HepG2 (cell line): ENCODE measurements around the gene USE1. TPM values are rescaled to one million over a fixed set of nuclear protein-coding genes. Genes with fewer than 3 reads are reported as not detected.

Experiments
- ARID2 ChIP-seq: sonication (generic); formaldehyde crosslinking; IDR thresholded peaks from 2 replicates; pipeline ENCODE4 v1.8.1; 2022; ENCODE audit warnings: mild to moderate bottlenecking, missing genetic modification reagents, borderline replicate concordance
- ATF7-NPFF ChIP-seq: sonication (generic); formaldehyde crosslinking; IDR thresholded peaks from 2 replicates; pipeline ENCODE4 v1.8.1; 2023; ENCODE audit warnings: mild to moderate bottlenecking, low read depth, missing genetic modification reagents, moderate library complexity
- CENPT ChIP-seq: sonication (generic); formaldehyde crosslinking; IDR thresholded peaks from 2 replicates; pipeline ENCODE4 v1.8.0; 2022; ENCODE audit warnings: low read depth, mild to moderate bottlenecking, moderate library complexity, missing genetic modification reagents
- DNMT1 ChIP-seq: sonication (generic); formaldehyde crosslinking; IDR thresholded peaks from 2 replicates; pipeline ENCODE4 v1.5.1; 2020; ENCODE audit warnings: mild to moderate bottlenecking, missing genetic modification reagents
- HES4 ChIP-seq: sonication (generic); formaldehyde crosslinking; IDR thresholded peaks from 2 replicates; pipeline ENCODE4 v1.9.0; 2021; ENCODE audit warnings: mild to moderate bottlenecking, missing genetic modification reagents, borderline replicate concordance
- HOXD1 ChIP-seq: sonication (generic); formaldehyde crosslinking; IDR thresholded peaks from 2 replicates; pipeline ENCODE4 v1.5.0; 2020; ENCODE audit warnings: missing genetic modification reagents
- IKZF4 ChIP-seq: sonication (generic); formaldehyde crosslinking; IDR thresholded peaks from 2 replicates; pipeline ENCODE4 v1.5.1; 2020; ENCODE audit warnings: borderline replicate concordance, mild to moderate bottlenecking, low read depth, missing genetic modification reagents; ENCODE audit errors: not compliant biosample characterization
- JARID2 ChIP-seq: sonication (generic); formaldehyde crosslinking; IDR thresholded peaks from 2 replicates; pipeline ENCODE4 v1.8.1; 2023; ENCODE audit warnings: missing genetic modification reagents, inconsistent platforms; ENCODE audit not compliant: insufficient replicate concordance
- KAT7 ChIP-seq: IDR thresholded peaks from 2 replicates; pipeline ENCODE4 v1.6.1; 2018; ENCODE audit warnings: borderline replicate concordance, missing compliant biosample characterization
- KDM3A ChIP-seq: IDR thresholded peaks from 2 replicates; pipeline ENCODE4 v1.6.1; 2018; ENCODE audit warnings: low read depth, missing compliant biosample characterization
- KLF9 ChIP-seq: IDR thresholded peaks from 2 replicates; pipeline ENCODE4 v1.6.1; 2016; ENCODE audit warnings: low read depth
- PAX8 ChIP-seq: sonication (generic); formaldehyde crosslinking; IDR thresholded peaks from 2 replicates; pipeline ENCODE4 v1.8.0; 2022; ENCODE audit warnings: mild to moderate bottlenecking, missing genetic modification reagents, borderline replicate concordance
- PCBP2 ChIP-seq: fragments of 200-400 bp; formaldehyde crosslinking; optimal IDR thresholded peaks from 2 replicates; pipeline ENCODE3; 2018; ENCODE audit warnings: low read length, low read depth; ENCODE audit not compliant: poor library complexity, severe bottlenecking
- PPARG ChIP-seq: conservative IDR thresholded peaks from 2 replicates; pipeline ENCODE4 v1.6.1; 2016; ENCODE audit warnings: missing biosample characterization, missing genetic modification reagents
- SP2 ChIP-seq: sonication (generic); formaldehyde crosslinking; IDR thresholded peaks from 2 replicates; pipeline ENCODE4 v1.5.1; 2020; ENCODE audit warnings: mild to moderate bottlenecking, missing genetic modification reagents
- SP5 ChIP-seq: IDR thresholded peaks from 2 replicates; pipeline ENCODE4 v1.6.1; 2016; ENCODE audit warnings: low read depth, borderline replicate concordance
- SRSF4 ChIP-seq: fragments of 200-400 bp; formaldehyde crosslinking; IDR thresholded peaks from one replicate; pipeline ENCODE4 v1.6.1; 2018; ENCODE audit warnings: mild to moderate bottlenecking, low read depth, low read length, moderate library complexity; ENCODE audit not compliant: poor library complexity, severe bottlenecking
- TBL1XR1 ChIP-seq: fragments of 150-350 bp; IDR thresholded peaks from 2 replicates; pipeline ENCODE4 v1.6.1; 2014; ENCODE audit warnings: borderline replicate concordance, low read length; ENCODE audit not compliant: partially characterized antibody
- THAP11 ChIP-seq: IDR thresholded peaks from 2 replicates; pipeline ENCODE4 v1.6.1; 2016; ENCODE audit warnings: missing biosample characterization, missing genetic modification reagents
- ZBTB20 ChIP-seq: sonication (generic); formaldehyde crosslinking; IDR thresholded peaks from 2 replicates; pipeline ENCODE4 v1.8.1; 2023; ENCODE audit warnings: missing genetic modification reagents, low read depth, mild to moderate bottlenecking, borderline replicate concordance
- ZNF17 ChIP-seq: sonication (generic); formaldehyde crosslinking; IDR thresholded peaks from 2 replicates; pipeline ENCODE4 v1.5.0; 2020; ENCODE audit warnings: mild to moderate bottlenecking, missing genetic modification reagents
- ZNF264 ChIP-seq: sonication (generic); formaldehyde crosslinking; IDR thresholded peaks from 2 replicates; pipeline ENCODE4 v1.4.0; 2020; ENCODE audit warnings: missing genetic modification reagents
- ZNF326 ChIP-seq: sonication (generic); formaldehyde crosslinking; IDR thresholded peaks from 2 replicates; pipeline ENCODE4 v1.4.0; 2020; ENCODE audit warnings: missing genetic modification reagents, borderline replicate concordance
- ZNF335 ChIP-seq: sonication (generic); formaldehyde crosslinking; IDR thresholded peaks from 2 replicates; pipeline ENCODE4 v1.4.0; 2020; ENCODE audit warnings: missing genetic modification reagents
- ZNF354B ChIP-seq: sonication (generic); formaldehyde crosslinking; IDR thresholded peaks from 2 replicates; pipeline ENCODE4 v1.8.0; 2022; ENCODE audit warnings: mild to moderate bottlenecking, missing genetic modification reagents
- ZNF446 ChIP-seq: sonication (generic); formaldehyde crosslinking; IDR thresholded peaks from 2 replicates; pipeline ENCODE4 v1.5.0; 2020; ENCODE audit warnings: mild to moderate bottlenecking, missing genetic modification reagents
- ZNF484 ChIP-seq: sonication (generic); formaldehyde crosslinking; IDR thresholded peaks from 2 replicates; pipeline ENCODE4 v1.5.1; 2020; ENCODE audit warnings: mild to moderate bottlenecking, low read depth, missing genetic modification reagents, borderline replicate concordance
- ZNF501 ChIP-seq: sonication (generic); formaldehyde crosslinking; IDR thresholded peaks from 2 replicates; pipeline ENCODE4 v1.5.1; 2020; ENCODE audit warnings: mild to moderate bottlenecking, moderate library complexity, missing genetic modification reagents
- ZNF552 ChIP-seq: sonication (generic); formaldehyde crosslinking; IDR thresholded peaks from 2 replicates; pipeline ENCODE4 v1.9.0; 2022; ENCODE audit warnings: missing genetic modification reagents, mild to moderate bottlenecking, borderline replicate concordance
- ZNF724P ChIP-seq: sonication (generic); formaldehyde crosslinking; IDR thresholded peaks from 2 replicates; pipeline ENCODE4 v1.8.0; 2022; ENCODE audit warnings: missing genetic modification reagents, borderline replicate concordance
- polyA plus RNA-seq, 8 experiments: library from polyadenylated mRNA; depleted of rRNA in 3 of 8; stranded (reverse) in 7 of 8; unstranded in 1 of 8; fragments of >200 nt; fragmentation: Illumina TruSeq in 4 of 8; extraction: Trizol in 4 of 8; gene quantifications; 2 replicates each; pipeline versions ENCODE4 v1.2.1 to v1.2.3, GENCODE V29; 2011 to 2016; ENCODE audit warnings: low read depth in 4 of 8, missing spikeins in 1 of 8, mixed read lengths in 1 of 8; ENCODE audit not compliant: insufficient read depth in 1 of 8
- total RNA-seq, 5 experiments: library from RNA; depleted of rRNA; stranded (reverse); fragments of >200 nt; fragmentation: Illumina TruSeq; extraction: Trizol; gene quantifications; 2 replicates each; pipeline ENCODE4 v1.2.3, GENCODE V29; 2016; ENCODE audit warnings: low read depth in 1 of 5
- TF ChIP-seq, protein P1 (sequence below): sonication (generic); formaldehyde crosslinking; IDR thresholded peaks from 2 replicates; pipeline ENCODE4 v1.4.0; 2020; ENCODE audit warnings: mild to moderate bottlenecking, missing genetic modification reagents
- TF ChIP-seq, protein P2 (sequence below): sonication (generic); formaldehyde crosslinking; IDR thresholded peaks from 2 replicates; pipeline ENCODE4 v1.4.0; 2020; ENCODE audit warnings: missing genetic modification reagents

The USE1 gene
- total and polyA plus RNA-seq, 2 of the 13 experiments (the other 11 are each of a cell fraction or from before 2014, with no cell fraction given) = 9.9 to 17.6 TPM

DNA sequence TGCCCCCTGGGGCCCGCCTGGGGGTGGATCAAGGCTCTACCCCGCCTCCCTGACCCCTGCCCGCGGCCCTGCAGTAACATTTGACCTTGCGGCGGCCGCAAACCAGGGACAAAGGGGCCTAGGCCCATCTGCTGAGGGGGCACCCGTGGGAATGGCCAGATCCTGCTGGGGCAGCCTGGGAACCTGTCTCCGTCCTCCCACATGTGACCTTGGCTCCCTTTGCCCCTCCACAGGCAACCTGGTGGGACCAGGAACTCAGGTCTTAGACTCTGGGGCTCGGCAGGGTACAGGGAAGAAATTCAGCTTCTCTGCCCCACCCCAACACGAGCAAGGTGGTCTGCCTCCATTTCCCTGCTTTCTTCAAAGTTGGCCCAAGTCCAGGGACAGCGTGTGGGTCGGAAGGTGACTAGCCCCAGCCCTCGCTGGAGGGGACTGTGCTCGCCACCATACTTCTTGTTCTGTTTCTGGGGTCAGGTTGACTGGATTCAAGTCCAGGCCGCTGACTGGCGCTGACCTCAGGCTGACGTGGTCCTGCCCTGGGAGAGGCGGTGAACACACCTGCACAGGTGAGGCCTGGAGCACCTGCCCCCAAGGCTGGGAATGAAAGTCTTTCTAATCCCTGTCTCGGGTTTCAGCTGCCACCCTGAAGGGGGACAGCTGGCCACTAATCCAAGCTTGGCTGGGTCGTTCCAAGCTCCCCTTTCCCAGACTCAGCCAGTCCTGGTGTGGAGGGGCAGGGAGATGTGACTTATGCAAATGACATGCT, 33.0 kb downstream of the USE1 start (continued):
- TF ChIP-seq TBL1XR1 = peak; percentile 94
- TF ChIP-seq ZNF335 (CRISPR knock-in tag) = no peak
- TF ChIP-seq PPARG (CRISPR knock-in tag) = peak; percentile 94
- peak; percentile 69 for TF ChIP-seq ATF7-NPFF (CRISPR knock-in tag)
- 0 out of 2 replicates have a peak, but pooled peaks have one; percentile 64 for TF ChIP-seq ZNF724P (CRISPR knock-in tag)
- TF ChIP-seq ARID2 = no peak
- TF ChIP-seq IKZF4 (CRISPR knock-in tag) = no peak
- no peak for TF ChIP-seq ZNF446
- 0 out of 2 replicates have a peak, but pooled peaks have one; percentile 62 for TF ChIP-seq HOXD1
- TF ChIP-seq ZNF326 = no peak
- TF ChIP-seq THAP11 (CRISPR knock-in tag) = peak; percentile 81
- no peak for TF ChIP-seq JARID2 (CRISPR knock-in tag)
- no peak for TF ChIP-seq ZNF484 (CRISPR knock-in tag)
- TF ChIP-seq, protein P1, sequence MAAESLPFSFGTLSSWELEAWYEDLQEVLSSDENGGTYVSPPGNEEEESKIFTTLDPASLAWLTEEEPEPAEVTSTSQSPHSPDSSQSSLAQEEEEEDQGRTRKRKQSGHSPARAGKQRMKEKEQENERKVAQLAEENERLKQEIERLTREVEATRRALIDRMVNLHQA (CRISPR knock-in tag) = no peak
- no peak for TF ChIP-seq PAX8
- TF ChIP-seq ZNF552 = 0 out of 2 replicates have a peak, but pooled peaks have one; percentile 56
- TF ChIP-seq PCBP2 = no peak
- peak; percentile 56; the same call in 1 of the 2 replicates for TF ChIP-seq ZNF501 (CRISPR knock-in tag)
- TF ChIP-seq, protein P2, sequence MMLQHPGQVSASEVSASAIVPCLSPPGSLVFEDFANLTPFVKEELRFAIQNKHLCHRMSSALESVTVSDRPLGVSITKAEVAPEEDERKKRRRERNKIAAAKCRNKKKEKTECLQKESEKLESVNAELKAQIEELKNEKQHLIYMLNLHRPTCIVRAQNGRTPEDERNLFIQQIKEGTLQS = peak; percentile 37; the same call in 1 of the 2 replicates
- TF ChIP-seq ZBTB20 (CRISPR knock-in tag) = 0 out of 2 replicates have a peak, but pooled peaks have one; percentile 55
- TF ChIP-seq SP2 (CRISPR knock-in tag) = no peak; the same call in 1 of the 2 replicates
- no peak for TF ChIP-seq KLF9 (CRISPR knock-in tag)
- TF ChIP-seq SP5 (CRISPR knock-in tag) = peak; percentile 100
- TF ChIP-seq HES4 (CRISPR knock-in tag) = no peak
- peak; percentile 92 for TF ChIP-seq ZNF264 (CRISPR knock-in tag)
- TF ChIP-seq KDM3A (CRISPR knock-in tag) = peak; percentile 83; the same call in 1 of the 2 replicates
- no peak for TF ChIP-seq SRSF4
- TF ChIP-seq DNMT1 (CRISPR knock-in tag) = no peak
- 0 out of 2 replicates have a peak, but pooled peaks have one; percentile 53 for TF ChIP-seq KAT7 (CRISPR knock-in tag)
- no peak for TF ChIP-seq CENPT (CRISPR knock-in tag)
- no peak for TF ChIP-seq ZNF17 (CRISPR knock-in tag)
- TF ChIP-seq ZNF354B (CRISPR knock-in tag) = no peak; the same call in 1 of the 2 replicates
